NB4 (cell line): ENCODE data around the gene ARSB.

Experiments used
- MAX ChIP-seq: IDR thresholded peaks from 2 replicates; pipeline ENCODE4 v1.6.1; 2011; ENCODE audit warnings: low read depth, low read length
- POLR2A ChIP-seq: IDR thresholded peaks from 2 replicates; pipeline ENCODE4 v1.6.1; 2011; ENCODE audit warnings: mild to moderate bottlenecking; ENCODE audit not compliant: insufficient read length; ENCODE audit errors: extremely low read depth
- TF ChIP-seq, protein P1 (sequence below): IDR thresholded peaks from one replicate; pipeline ENCODE4 v1.5.1; 2012; ENCODE audit warnings: low read depth, low read length

DNA sequence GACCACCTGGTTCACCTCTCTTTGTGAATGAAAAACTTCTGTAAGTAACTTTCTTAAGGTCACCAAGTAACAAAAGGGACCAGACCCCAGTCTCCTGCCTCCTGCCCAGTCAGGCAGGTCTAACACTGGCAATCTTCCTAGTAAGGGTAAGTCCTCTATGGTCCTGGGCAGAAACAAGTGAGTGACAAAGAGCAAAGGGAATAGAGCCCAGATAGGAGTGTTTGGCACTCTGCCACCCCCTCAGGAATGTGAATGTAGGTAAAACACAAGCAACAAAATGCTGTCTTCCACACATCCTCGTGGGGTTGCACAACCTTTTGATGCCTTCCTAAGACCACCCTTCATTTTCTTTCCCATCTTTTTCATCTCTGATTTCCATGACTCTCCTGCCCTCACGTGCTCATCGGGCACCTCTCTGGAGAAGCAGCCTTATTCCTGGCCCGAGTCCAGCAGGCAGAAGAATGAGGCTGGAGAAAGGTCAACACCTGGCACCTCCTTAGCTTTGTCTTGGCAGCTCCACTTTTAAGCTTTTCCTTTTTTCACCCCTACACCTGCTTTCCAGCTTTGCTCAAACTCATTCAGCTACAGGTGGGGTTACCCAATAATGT is 246.3 kb downstream of the ARSB start:
- no peak for TF ChIP-seq MAX
- TF ChIP-seq, protein P1, sequence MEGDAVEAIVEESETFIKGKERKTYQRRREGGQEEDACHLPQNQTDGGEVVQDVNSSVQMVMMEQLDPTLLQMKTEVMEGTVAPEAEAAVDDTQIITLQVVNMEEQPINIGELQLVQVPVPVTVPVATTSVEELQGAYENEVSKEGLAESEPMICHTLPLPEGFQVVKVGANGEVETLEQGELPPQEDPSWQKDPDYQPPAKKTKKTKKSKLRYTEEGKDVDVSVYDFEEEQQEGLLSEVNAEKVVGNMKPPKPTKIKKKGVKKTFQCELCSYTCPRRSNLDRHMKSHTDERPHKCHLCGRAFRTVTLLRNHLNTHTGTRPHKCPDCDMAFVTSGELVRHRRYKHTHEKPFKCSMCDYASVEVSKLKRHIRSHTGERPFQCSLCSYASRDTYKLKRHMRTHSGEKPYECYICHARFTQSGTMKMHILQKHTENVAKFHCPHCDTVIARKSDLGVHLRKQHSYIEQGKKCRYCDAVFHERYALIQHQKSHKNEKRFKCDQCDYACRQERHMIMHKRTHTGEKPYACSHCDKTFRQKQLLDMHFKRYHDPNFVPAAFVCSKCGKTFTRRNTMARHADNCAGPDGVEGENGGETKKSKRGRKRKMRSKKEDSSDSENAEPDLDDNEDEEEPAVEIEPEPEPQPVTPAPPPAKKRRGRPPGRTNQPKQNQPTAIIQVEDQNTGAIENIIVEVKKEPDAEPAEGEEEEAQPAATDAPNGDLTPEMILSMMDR = no peak
- TF ChIP-seq POLR2A = no peak
